ENCODE results near the gene NFE2L3.

GRCh38 chr7:26112203-26112740 lies 39.7 kb upstream of the NFE2L3 start:
- TF ChIP-seq, protein P1, sequence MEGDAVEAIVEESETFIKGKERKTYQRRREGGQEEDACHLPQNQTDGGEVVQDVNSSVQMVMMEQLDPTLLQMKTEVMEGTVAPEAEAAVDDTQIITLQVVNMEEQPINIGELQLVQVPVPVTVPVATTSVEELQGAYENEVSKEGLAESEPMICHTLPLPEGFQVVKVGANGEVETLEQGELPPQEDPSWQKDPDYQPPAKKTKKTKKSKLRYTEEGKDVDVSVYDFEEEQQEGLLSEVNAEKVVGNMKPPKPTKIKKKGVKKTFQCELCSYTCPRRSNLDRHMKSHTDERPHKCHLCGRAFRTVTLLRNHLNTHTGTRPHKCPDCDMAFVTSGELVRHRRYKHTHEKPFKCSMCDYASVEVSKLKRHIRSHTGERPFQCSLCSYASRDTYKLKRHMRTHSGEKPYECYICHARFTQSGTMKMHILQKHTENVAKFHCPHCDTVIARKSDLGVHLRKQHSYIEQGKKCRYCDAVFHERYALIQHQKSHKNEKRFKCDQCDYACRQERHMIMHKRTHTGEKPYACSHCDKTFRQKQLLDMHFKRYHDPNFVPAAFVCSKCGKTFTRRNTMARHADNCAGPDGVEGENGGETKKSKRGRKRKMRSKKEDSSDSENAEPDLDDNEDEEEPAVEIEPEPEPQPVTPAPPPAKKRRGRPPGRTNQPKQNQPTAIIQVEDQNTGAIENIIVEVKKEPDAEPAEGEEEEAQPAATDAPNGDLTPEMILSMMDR (IDR thresholded peaks at IDR 0.05): no peak
- no peak for TF ChIP-seq POLR2A (IDR thresholded peaks at IDR 0.05)

Data from body of pancreas (tissue), 4 donors.